ENCODE measurements around the gene OCEL1. TPM values are rescaled to one million over a fixed set of nuclear protein-coding genes. Genes with fewer than 3 reads are reported as not detected.

OCEL1 gene, protein sequence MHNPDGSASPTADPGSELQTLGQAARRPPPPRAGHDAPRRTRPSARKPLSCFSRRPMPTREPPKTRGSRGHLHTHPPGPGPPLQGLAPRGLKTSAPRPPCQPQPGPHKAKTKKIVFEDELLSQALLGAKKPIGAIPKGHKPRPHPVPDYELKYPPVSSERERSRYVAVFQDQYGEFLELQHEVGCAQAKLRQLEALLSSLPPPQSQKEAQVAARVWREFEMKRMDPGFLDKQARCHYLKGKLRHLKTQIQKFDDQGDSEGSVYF
- total RNA-seq: 10 to 100 TPM in 1 of 5 donors, 1 to 10 TPM in 4; 4.7 to 13.0 (median 8.3) TPM
- polyA plus RNA-seq: 10 to 100 TPM; 25.9 to 43.2 (median 39.7) TPM
- long read RNA-seq, donor 1, partial matches to known transcripts: 0 of 3 reads
- long read RNA-seq, donor 1, other reads (novel, unspliced or antisense): 0 of 3 reads
- long read RNA-seq, donor 2, transcript OCEL1-201 (6 exons, 1,133 nt): major isoform, 5 of 9 reads
- long read RNA-seq, donor 2, partial matches to known transcripts: 0 of 9 reads
- long read RNA-seq, donor 2, other reads (novel, unspliced or antisense): 0 of 9 reads
- long read RNA-seq, donor 3, partial matches to known transcripts: 0 of 1 reads
- long read RNA-seq, donor 3, other reads (novel, unspliced or antisense): 0 of 1 reads
- long read RNA-seq, donor 4: 0 reads
- long read RNA-seq, donor 5, partial matches to known transcripts: 0 of 1 reads
- long read RNA-seq, donor 5, other reads (novel, unspliced or antisense): 0 of 1 reads
- long read RNA-seq, donor 6, transcript OCEL1-211 (6 exons, 878 nt): major isoform, 7 of 18 reads
- long read RNA-seq, donor 6, transcript OCEL1-201 (6 exons, 1,133 nt): major isoform, 7 of 18 reads
- long read RNA-seq, donor 6, partial matches to known transcripts: 0 of 18 reads
- long read RNA-seq, donor 6, other reads (novel, unspliced or antisense): 0 of 18 reads
- long read RNA-seq, donor 7, partial matches to known transcripts: 64 of 105 reads
- long read RNA-seq, donor 7, other reads (novel, unspliced or antisense): 36 of 105 reads
- long read RNA-seq, donor 8, partial matches to known transcripts: 0 of 3 reads
- long read RNA-seq, donor 8, other reads (novel, unspliced or antisense): 0 of 3 reads
- long read RNA-seq, donor 9, partial matches to known transcripts: 0 of 1 reads
- long read RNA-seq, donor 9, other reads (novel, unspliced or antisense): 0 of 1 reads
- long read RNA-seq, donor 10, partial matches to known transcripts: 0 of 2 reads
- long read RNA-seq, donor 10, other reads (novel, unspliced or antisense): 0 of 2 reads

DNA sequence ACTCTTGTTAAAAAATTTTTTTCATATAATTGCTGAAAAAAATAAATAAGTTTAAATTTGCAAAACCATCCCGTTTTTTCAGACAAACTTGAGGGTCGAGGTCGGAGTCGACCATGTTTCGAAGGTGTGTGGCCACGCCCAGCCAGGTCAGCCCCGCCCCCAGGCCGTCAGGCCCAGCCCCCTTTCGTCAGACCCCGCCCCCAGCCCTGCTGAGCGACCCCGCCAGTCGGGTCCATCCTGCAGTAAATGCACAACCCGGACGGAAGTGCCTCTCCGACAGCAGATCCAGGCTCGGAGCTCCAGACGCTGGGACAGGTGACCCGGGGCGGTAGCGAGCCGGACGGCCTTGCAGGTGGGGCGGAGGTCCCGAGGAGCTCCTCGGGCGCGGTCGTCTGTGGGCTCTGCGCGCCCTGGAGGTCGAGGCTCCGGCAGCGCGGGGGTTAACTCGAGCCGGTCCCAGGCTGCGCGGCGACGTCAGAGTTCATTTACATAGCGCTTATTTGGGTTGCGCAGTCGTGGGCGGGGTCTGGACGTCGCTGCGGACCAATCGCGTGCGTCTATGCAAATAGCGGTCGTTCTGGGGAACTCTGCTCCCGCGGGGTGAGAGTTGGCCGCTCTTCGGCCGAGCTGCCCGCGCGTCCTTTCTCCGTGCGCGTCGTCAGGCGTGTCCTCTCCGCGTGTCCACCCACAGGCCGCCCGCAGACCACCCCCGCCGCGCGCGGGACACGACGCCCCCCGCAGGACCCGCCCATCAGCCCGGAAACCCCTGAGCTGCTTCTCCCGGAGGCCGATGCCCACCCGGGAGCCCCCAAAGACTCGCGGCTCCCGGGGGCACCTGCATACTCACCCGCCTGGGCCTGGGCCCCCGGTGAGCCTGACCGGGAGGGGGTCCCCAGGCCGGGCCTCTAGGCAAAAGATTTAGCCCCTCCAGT, at the start of gene OCEL1:
OCEL1 (plus strand) TSS at position 225 of the 932 bp plus-strand sequence; CDS start at position 247, 22 bp downstream.
- H3K9me3 ChIP-seq: no peaks in the 10 kb centered on the region
- no peaks in the 10 kb centered on the region for H3K27me3 ChIP-seq
- TF ChIP-seq POLR2AphosphoS5 (IDR thresholded peaks at IDR 0.05) (peak; percentile 32 to 81 (median 78)), POLR2A (IDR thresholded peaks at IDR 0.05) (no peak)
- peaks cover 0 to 26% (median 25%) of the 10 kb centered on the region in 4 donors for H3K36me3 ChIP-seq
- peak within 1 kb of the TSS; percentile 57 to 74 (median 66) for H3K4me3 ChIP-seq
- peaks cover 12 to 23% (median 21%) of the 10 kb centered on the region in 4 donors for H3K4me1 ChIP-seq
- H3K27ac ChIP-seq: peak within 1 kb of the TSS; percentile 90 to 99 (median 93)
- WGBS, 5 donors: 0 to 1% (median 1%) methylated on average over 13 to 90 of the region's 90 CpGs
- DNase-seq: peak; percentile 99
- intact Hi-C loops (cut with DNase I; ENCODE audit: low total_unique reads): no loop called here

DNA sequence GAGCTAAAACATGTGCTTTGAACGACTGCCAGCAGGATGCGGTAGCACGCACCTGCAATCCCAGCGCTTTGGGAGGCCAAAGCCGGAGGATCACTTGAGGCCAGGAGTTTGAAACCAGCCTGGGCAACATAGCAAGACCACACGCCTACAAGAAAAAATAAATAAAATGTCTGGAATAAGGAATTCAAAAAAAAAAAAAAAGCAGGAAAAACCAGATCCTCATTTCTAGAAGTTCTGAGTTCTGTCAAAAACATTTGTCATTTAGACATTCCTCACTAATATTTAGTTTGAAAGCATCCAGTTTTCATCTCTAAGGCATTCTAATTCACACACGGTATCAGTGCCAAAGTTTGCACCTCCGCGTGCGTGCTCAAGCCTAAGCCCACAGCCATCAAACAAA, 47.7 kb upstream of the OCEL1 start:
- 89 to 97% (median 95%) methylated on average over 10 of the region's 10 CpGs for WGBS, 5 donors
- Histone ChIP-seq H3K4me3 (no peak overlapping the region), H3K36me3 (peaks cover 51 to 97% (median 92%) of the 10 kb centered on the region in 4 donors), H3K27ac (no peak overlapping the region), H3K4me1 (peaks cover 0 to 6% (median 0%) of the 10 kb centered on the region in 4 donors), H3K27me3 (no peaks in the 10 kb centered on the region), H3K9me3 (no peaks in the 10 kb centered on the region)
- no peak for TF ChIP-seq POLR2AphosphoS5 (IDR thresholded peaks at IDR 0.05)
- TF ChIP-seq EP300 (IDR thresholded peaks at IDR 0.05): no peak
- DNase-seq: no peak
- intact Hi-C loops (cut with DNase I; ENCODE audit: low total_unique reads): no loop called here

DNA sequence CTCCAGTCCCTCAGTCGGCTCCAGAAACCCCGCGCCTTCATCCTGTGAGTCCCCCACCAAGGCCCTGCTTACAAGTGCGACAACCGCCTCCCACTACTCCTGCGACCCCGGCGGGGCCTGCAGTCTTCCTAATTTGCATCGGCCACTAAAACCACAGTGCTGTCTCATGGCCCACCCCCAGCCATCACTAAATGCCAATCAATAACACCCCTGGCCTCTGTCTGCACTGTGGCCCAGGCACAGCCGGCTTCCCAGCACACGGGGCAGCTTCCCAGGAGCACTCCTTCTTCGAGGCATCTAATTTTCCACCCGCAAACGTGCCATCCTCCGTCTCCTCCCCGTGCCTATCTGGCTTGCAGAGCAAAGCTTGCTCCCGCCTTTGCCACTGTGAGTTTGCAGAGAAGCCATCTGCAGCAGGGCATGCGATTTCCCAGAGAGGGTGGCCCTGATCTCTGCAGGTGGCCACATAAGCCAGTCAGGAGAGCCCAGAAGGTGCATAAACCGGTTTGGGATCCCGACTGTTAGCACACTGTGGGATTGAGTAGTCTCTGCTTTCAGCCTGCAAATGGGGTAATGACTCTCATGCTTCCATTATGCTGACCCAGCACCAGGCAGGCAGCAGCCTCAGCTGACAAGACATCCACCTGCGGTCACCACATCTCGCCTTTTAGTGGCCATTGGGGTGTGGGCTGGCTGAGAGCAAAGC, 44.9 kb upstream of the OCEL1 start:
- H3K36me3 ChIP-seq: peaks cover 38 to 97% (median 91%) of the 10 kb centered on the region in 4 donors
- no peak overlapping the region for H3K4me3 ChIP-seq
- TF ChIP-seq EP300 (IDR thresholded peaks at IDR 0.05) (no peak), POLR2A (IDR thresholded peaks at IDR 0.05) (no peak), POLR2AphosphoS5 (IDR thresholded peaks at IDR 0.05) (no peak)
- TF ChIP-seq, protein P1, sequence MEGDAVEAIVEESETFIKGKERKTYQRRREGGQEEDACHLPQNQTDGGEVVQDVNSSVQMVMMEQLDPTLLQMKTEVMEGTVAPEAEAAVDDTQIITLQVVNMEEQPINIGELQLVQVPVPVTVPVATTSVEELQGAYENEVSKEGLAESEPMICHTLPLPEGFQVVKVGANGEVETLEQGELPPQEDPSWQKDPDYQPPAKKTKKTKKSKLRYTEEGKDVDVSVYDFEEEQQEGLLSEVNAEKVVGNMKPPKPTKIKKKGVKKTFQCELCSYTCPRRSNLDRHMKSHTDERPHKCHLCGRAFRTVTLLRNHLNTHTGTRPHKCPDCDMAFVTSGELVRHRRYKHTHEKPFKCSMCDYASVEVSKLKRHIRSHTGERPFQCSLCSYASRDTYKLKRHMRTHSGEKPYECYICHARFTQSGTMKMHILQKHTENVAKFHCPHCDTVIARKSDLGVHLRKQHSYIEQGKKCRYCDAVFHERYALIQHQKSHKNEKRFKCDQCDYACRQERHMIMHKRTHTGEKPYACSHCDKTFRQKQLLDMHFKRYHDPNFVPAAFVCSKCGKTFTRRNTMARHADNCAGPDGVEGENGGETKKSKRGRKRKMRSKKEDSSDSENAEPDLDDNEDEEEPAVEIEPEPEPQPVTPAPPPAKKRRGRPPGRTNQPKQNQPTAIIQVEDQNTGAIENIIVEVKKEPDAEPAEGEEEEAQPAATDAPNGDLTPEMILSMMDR (IDR thresholded peaks at IDR 0.05): no peak
- 74 to 82% (median 77%) methylated on average over 22 of the region's 22 CpGs for WGBS, 5 donors
- intact Hi-C loops (cut with DNase I; ENCODE audit: low total_unique reads): no loop called here
- DNase-seq: no peak
- H3K27ac ChIP-seq: no peak overlapping the region
- H3K9me3 ChIP-seq: no peaks in the 10 kb centered on the region
- peaks cover 0 to 6% (median 0%) of the 10 kb centered on the region in 4 donors for H3K4me1 ChIP-seq
- no peaks in the 10 kb centered on the region for H3K27me3 ChIP-seq

DNA sequence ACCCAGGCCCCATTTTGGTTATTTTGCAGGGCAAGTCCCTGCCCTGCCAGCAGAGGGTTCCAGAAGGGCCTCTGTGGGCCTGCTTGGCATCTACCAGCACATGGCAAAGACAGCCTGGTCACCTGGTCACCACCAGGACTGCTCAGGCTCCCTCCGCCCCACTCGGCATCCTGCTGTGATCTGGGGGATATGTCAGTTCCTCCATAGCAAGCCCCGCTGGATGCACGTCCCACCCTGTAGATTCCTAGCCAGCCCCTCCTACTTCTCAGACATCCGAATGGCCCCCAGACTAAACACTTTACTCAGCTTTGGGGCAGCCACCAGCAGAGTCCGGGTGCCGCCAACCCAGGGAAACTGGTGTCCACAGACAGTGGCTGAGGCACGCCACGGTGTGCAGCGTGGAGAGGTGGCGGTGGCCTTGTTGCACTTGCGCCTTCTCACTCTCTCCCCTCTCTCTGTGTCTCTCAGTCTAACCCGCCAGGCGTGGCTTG, 42.7 kb upstream of the OCEL1 start:
- Histone ChIP-seq H3K4me1 (peaks cover 0 to 6% (median 0%) of the 10 kb centered on the region in 4 donors), H3K27ac (peak overlapping the region in 2 of 5 donors; percentile 38 to 49), H3K36me3 (peaks cover 27 to 97% (median 91%) of the 10 kb centered on the region in 4 donors), H3K9me3 (no peaks in the 10 kb centered on the region), H3K27me3 (no peaks in the 10 kb centered on the region), H3K4me3 (no peak overlapping the region)
- no peak for DNase-seq
- intact Hi-C loops (cut with DNase I; ENCODE audit: low total_unique reads): no loop called here
- 78 to 90% (median 82%) methylated on average over 14 of the region's 14 CpGs for WGBS, 5 donors
- TF ChIP-seq EP300 (IDR thresholded peaks at IDR 0.05): no peak
- TF ChIP-seq POLR2AphosphoS5 (IDR thresholded peaks at IDR 0.05): no peak
- no peak for TF ChIP-seq POLR2A (IDR thresholded peaks at IDR 0.05)
- TF ChIP-seq, protein P1 (IDR thresholded peaks at IDR 0.05): no peak

Data from stomach (tissue), 19 donors.